ENCODE results near the gene ABCA1.
A peak's percentile ranks its signal among the peaks of the same experiment; 100 is the strongest.

ABCA1 gene

DNA sequence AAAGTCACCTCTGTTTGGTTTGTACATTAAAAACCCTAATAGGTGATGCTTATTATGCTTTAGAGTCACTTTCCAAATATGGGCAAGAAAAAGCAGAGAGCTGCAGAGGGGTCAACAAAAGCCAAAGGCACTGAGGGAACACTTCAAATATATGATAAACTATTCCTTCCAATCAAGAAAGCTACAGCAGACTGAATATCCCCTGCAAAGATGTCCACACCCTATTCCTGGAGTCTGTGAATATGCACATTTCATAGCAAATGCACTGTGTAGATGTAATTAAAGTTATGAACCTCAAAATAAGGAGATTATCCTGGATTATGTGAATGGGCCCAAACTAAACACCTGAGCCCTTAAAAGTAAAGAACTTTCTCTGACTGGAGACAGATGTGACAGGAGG, 74.3 kb downstream of the ABCA1 start:
- H3K36me3 Mint-ChIP-seq (ENCODE audit: insufficient read depth), result peaks cover 16% of the 10 kb centered on the region
- no peaks in the 10 kb centered on the region for H3K4me1 Mint-ChIP-seq (ENCODE audit: low read depth in 2 of 2)
- ATAC-seq (replicated peaks) (no peak), DNase-seq (no peak)
- no peaks in the 10 kb centered on the region for H3K9me3 Mint-ChIP-seq
- H3K27ac Mint-ChIP-seq, result no peak overlapping the region
- H3K27me3 Mint-ChIP-seq, result peaks cover 0 to 20% of the 10 kb centered on the region in 2 donors
- no peak overlapping the region for H3K4me3 Mint-ChIP-seq

- no peaks in the 10 kb centered on the region for H3K9me3 Mint-ChIP-seq
- peaks cover 0 to 20% of the 10 kb centered on the region in 2 donors for H3K27me3 Mint-ChIP-seq
- ATAC-seq (replicated peaks), result no peak
Measured at GRCh38 chr9:104853159-104853558, 74.8 kb downstream of the ABCA1 start.

DNA sequence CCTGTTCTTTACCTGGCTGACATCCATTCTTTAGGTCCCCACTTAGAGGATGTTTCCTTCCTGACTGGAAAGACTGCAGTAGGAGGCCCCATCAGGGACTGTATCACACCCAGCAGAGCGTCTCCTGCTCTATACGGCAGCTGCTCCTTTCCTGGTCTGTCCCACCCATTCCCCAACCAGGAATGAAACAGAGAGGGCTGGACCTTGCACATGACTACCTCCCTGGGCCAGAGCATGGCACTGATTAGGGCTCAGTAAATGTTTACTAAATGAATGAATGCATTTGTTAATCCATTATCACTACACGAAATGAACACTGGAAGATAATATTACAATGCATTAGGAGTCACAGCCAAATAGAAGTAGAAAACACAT, 76.4 kb downstream of the ABCA1 start:
- peaks cover 9% of the 10 kb centered on the region for H3K36me3 Mint-ChIP-seq (ENCODE audit: insufficient read depth)
- no peaks in the 10 kb centered on the region for H3K4me1 Mint-ChIP-seq (ENCODE audit: low read depth in 2 of 2)
- ATAC-seq (replicated peaks) (no peak), DNase-seq (no peak)
- no peak overlapping the region for H3K4me3 Mint-ChIP-seq
- no peak overlapping the region for H3K27ac Mint-ChIP-seq
- H3K9me3 Mint-ChIP-seq, result no peaks in the 10 kb centered on the region
- H3K27me3 Mint-ChIP-seq, result peaks cover 0 to 26% of the 10 kb centered on the region in 2 donors

More at GRCh38 chr9:104853159-104853558, 74.8 kb downstream of the ABCA1 start:
- Mint-ChIP-seq H3K36me3 (ENCODE audit: insufficient read depth) (peaks cover 16% of the 10 kb centered on the region), H3K27ac (no peak overlapping the region), H3K4me1 (ENCODE audit: low read depth in 2 of 2) (no peaks in the 10 kb centered on the region), H3K4me3 (no peak overlapping the region)
- no peak for DNase-seq

DNA sequence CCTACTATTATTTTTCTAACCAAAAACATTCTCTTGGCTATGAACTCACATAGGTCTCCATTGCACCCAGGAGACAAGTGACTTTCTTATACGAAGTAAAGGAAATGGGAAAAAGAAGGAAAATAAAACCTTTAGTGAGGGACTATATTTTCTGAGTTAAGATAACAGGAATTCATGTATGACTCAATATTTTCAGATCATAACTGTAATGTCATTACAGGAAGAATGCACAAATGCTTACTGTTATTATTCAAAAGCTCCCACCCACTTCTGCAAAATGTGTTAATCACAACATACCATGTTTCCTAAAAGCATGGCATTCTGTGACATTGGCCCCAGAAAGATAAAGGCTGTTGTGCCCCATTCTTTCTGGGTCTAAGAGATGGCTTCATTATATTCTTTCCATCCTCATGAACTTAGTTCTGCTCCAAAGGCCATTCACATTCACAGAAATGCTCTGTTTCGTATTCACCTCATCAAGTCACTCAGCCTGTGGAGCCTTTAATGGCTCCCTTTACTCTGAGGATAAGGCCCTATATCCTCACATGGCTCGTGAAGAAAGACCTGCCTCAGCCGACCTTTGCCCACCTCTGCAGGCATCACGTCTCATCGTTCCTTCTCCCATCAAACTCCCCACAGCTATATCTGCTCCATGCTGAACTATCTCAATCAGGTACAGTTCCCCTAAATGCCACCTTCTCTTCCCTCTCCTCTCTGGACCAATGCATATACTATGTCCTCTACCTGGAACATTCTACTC, 77.0 kb downstream of the ABCA1 start:
- no peaks in the 10 kb centered on the region for H3K9me3 Mint-ChIP-seq
- H3K36me3 Mint-ChIP-seq (ENCODE audit: insufficient read depth), result peaks cover 9% of the 10 kb centered on the region
- H3K4me1 Mint-ChIP-seq (ENCODE audit: low read depth in 2 of 2), result no peaks in the 10 kb centered on the region
- H3K4me3 Mint-ChIP-seq, result no peak overlapping the region
- ATAC-seq (replicated peaks), result no peak
- no peak overlapping the region for H3K27ac Mint-ChIP-seq
- no peak for DNase-seq
- peaks cover 0 to 26% of the 10 kb centered on the region in 2 donors for H3K27me3 Mint-ChIP-seq

- H3K27me3 Mint-ChIP-seq, result peaks cover 0 to 20% of the 10 kb centered on the region in 2 donors
- DNase-seq (no peak), ATAC-seq (replicated peaks) (no peak)
- H3K36me3 Mint-ChIP-seq (ENCODE audit: insufficient read depth), result peaks cover 7% of the 10 kb centered on the region
- no peak overlapping the region for H3K27ac Mint-ChIP-seq
- H3K4me3 Mint-ChIP-seq, result no peak overlapping the region
- H3K9me3 Mint-ChIP-seq, result no peaks in the 10 kb centered on the region
- no peaks in the 10 kb centered on the region for H3K4me1 Mint-ChIP-seq (ENCODE audit: low read depth in 2 of 2)
Measured at GRCh38 chr9:104849023-104849422, 78.9 kb downstream of the ABCA1 start.

- Mint-ChIP-seq H3K9me3 (no peaks in the 10 kb centered on the region), H3K27me3 (peaks cover 0 to 26% of the 10 kb centered on the region in 2 donors), H3K36me3 (ENCODE audit: insufficient read depth) (peaks cover 3% of the 10 kb centered on the region), H3K4me3 (no peak overlapping the region), H3K4me1 (ENCODE audit: low read depth in 2 of 2) (no peaks in the 10 kb centered on the region), H3K27ac (no peak overlapping the region)
- ATAC-seq (replicated peaks) (no peak), DNase-seq (no peak)
Measured at GRCh38 chr9:104844710-104845109, 83.2 kb downstream of the ABCA1 start.

DNA sequence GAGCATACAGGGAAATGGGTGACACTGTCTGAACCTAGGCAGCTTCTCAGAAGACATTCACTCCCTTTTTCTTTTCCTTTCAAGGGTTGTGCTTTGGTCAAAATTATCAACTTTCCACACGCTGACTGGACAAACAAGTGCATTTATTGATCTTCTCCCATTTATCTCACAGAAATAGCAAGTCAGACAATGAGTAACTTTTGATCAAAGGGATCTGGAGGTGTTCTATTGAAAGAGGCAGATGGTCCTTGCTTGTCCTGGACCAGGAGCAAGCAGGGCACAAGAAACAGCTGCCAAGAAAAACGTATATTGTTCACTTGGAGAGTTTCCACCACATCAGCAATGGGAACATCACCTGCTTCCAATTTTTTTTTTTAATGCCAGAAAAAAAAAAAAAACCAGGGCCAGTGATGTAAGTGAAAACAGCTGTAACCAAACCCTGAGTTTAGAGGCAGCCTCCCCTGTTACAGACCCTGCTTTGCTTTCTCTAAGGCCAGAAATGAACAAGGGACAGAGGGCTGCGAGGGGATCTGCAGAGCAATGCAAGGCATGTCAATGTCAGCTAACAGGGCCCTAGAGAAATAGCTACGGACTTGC, 84.2 kb downstream of the ABCA1 start:
- Mint-ChIP-seq H3K4me3 (no peak overlapping the region), H3K4me1 (ENCODE audit: low read depth in 2 of 2) (no peaks in the 10 kb centered on the region), H3K9me3 (no peaks in the 10 kb centered on the region), H3K27ac (no peak overlapping the region), H3K27me3 (peaks cover 0 to 26% of the 10 kb centered on the region in 2 donors), H3K36me3 (ENCODE audit: insufficient read depth) (peaks cover 3% of the 10 kb centered on the region)
- ATAC-seq (replicated peaks) (no peak), DNase-seq (no peak)

DNA sequence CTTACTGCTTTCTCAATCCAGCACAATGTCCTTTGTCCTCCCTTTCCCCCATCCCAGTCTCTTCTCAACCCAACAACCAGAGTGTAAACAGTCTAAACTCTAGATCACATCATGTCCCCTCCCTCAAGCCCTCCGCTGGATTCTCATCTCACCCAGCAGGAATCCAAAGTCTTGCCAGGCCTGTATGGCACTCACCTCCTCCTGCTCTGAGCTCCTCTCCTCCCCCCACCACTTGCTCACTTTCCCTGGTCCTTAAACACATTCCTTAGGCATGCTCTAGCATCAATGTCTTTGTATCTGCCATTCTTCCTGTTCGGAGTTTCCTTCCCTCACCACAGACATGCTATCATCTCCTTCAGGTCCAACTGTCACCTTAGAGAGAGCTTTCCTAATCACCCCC, 85.3 kb downstream of the ABCA1 start:
- ATAC-seq (replicated peaks), result no peak
- no peak for DNase-seq
- Mint-ChIP-seq H3K9me3 (no peaks in the 10 kb centered on the region), H3K27ac (no peak overlapping the region), H3K4me3 (no peak overlapping the region), H3K36me3 (ENCODE audit: insufficient read depth) (peaks cover 12% of the 10 kb centered on the region), H3K27me3 (peaks cover 0 to 25% of the 10 kb centered on the region in 2 donors), H3K4me1 (ENCODE audit: low read depth in 2 of 2) (no peaks in the 10 kb centered on the region)

GRCh38 chr9:104841601-104842141, 86.3 kb downstream of the ABCA1 start:
- no peak for ATAC-seq (replicated peaks)

DNA sequence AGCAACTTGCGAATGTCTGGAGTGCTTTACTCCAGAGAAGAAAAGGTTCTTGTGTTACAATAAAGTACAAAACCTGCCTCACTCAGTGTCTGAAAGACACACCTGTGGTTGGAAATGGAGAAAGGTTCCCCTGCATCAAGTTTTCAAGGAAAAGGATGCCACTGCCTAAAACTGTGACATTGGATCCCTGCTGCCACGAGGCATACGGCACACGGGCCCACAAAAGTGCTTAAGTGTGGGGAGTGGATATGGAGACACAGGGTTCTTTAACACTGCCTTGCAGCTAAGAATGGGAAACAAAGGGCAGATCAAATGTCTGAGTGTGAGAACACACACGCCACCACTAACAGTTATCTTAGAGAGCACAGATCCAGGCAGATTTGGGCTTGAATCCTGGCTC, 89.0 kb downstream of the ABCA1 start:
- H3K9me3 Mint-ChIP-seq, result no peaks in the 10 kb centered on the region

More at GRCh38 chr9:104841601-104842141, 86.3 kb downstream of the ABCA1 start:
- Mint-ChIP-seq H3K4me3 (no peak overlapping the region), H3K36me3 (ENCODE audit: insufficient read depth) (peaks cover 18% of the 10 kb centered on the region), H3K27ac (no peak overlapping the region), H3K9me3 (no peaks in the 10 kb centered on the region), H3K4me1 (ENCODE audit: low read depth in 2 of 2) (no peaks in the 10 kb centered on the region), H3K27me3 (peaks cover 0 to 30% of the 10 kb centered on the region in 2 donors)
- no peak for DNase-seq

GRCh38 chr9:104836767-104837166, 91.2 kb downstream of the ABCA1 start:
- Mint-ChIP-seq H3K27ac (peak overlapping the region in 1 of 2 donors; percentile 38), H3K36me3 (ENCODE audit: insufficient read depth) (peaks cover 25% of the 10 kb centered on the region), H3K27me3 (peaks cover 0 to 22% of the 10 kb centered on the region in 2 donors), H3K9me3 (no peaks in the 10 kb centered on the region), H3K4me3 (no peak overlapping the region), H3K4me1 (ENCODE audit: low read depth in 2 of 2) (no peaks in the 10 kb centered on the region)
- ATAC-seq (replicated peaks) (no peak), DNase-seq (no peak)

More for the DNA sequence above, 89.0 kb downstream of the ABCA1 start:
- H3K27me3 Mint-ChIP-seq, result peaks cover 0 to 37% of the 10 kb centered on the region in 2 donors
- peaks cover 25% of the 10 kb centered on the region for H3K36me3 Mint-ChIP-seq (ENCODE audit: insufficient read depth)
- ATAC-seq (replicated peaks) (no peak), DNase-seq (no peak)
- no peak overlapping the region for H3K27ac Mint-ChIP-seq
- no peak overlapping the region for H3K4me3 Mint-ChIP-seq
- H3K4me1 Mint-ChIP-seq (ENCODE audit: low read depth in 2 of 2), result no peaks in the 10 kb centered on the region

DNA sequence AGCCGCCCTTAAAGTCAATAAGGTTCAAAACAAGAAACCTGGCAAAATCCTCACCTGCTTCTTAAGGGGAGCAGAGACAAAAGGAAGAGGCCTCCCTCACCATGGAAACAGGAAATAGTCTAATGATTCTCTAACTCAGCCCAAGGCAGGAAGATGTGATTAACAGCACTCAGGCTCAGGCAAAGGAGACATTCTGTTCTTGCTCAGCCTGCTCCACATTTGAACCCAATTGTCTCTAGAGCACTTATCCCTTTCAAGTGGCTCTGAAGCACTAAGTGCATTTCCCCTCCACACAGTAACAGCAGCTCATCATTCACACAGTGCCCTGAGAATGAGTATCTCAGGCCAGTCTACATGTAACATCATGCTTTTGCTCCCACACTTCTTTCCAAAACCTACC, 91.7 kb downstream of the ABCA1 start:
- no peak overlapping the region for H3K27ac Mint-ChIP-seq
- H3K4me3 Mint-ChIP-seq, result no peak overlapping the region
- H3K9me3 Mint-ChIP-seq, result no peaks in the 10 kb centered on the region
- no peak for ATAC-seq (replicated peaks)
- no peaks in the 10 kb centered on the region for H3K4me1 Mint-ChIP-seq (ENCODE audit: low read depth in 2 of 2)
- no peak for DNase-seq
- peaks cover 31% of the 10 kb centered on the region for H3K36me3 Mint-ChIP-seq (ENCODE audit: insufficient read depth)
- peaks cover 0 to 22% of the 10 kb centered on the region in 2 donors for H3K27me3 Mint-ChIP-seq

DNA sequence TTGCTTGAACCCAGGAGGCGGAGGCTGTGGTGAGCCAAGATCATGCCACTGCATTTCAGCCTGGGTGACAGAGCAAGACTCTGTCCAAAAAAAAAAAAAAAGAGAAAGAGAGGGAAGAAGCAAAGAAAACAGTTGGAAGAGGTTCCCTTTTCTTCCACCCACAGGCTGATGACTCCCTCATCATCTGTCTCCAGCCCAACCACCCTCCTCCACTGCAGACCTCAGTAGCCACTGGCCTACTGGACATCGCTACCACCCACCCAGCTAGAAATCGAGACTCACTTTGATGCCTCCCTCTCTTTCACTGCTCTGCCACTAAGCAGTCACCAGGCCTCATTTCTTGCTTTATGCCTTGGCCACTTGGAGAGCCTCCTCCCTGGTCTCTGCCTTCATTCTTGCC, 92.8 kb downstream of the ABCA1 start:
- Mint-ChIP-seq H3K4me3 (no peak overlapping the region), H3K4me1 (ENCODE audit: low read depth in 2 of 2) (no peaks in the 10 kb centered on the region), H3K9me3 (no peaks in the 10 kb centered on the region), H3K27me3 (peaks cover 0 to 19% of the 10 kb centered on the region in 2 donors), H3K36me3 (ENCODE audit: insufficient read depth) (peaks cover 36% of the 10 kb centered on the region), H3K27ac (no peak overlapping the region)
- no peak for ATAC-seq (replicated peaks)
- DNase-seq, result no peak

DNA sequence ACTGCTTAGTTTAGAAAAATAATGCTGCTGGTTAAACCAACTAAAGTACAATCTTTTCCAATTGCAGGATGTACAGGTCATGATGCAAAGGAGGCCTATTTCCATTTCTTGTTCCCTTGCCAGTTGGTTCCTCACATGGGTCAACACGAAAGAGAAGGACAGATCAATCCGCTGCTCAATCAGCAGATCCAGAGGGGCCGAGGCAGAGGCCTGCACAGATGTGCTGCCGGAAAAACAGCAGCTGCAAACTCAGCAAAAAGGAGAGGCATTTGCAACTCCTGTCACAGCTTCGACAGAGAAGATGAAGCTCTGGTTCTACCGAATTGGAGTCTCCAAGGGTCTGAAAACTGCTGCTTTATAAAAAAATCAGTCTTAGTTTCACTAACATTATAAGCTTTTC, 94.3 kb downstream of the ABCA1 start:
- Mint-ChIP-seq H3K36me3 (ENCODE audit: insufficient read depth) (peaks cover 40% of the 10 kb centered on the region), H3K9me3 (no peaks in the 10 kb centered on the region), H3K27me3 (peaks cover 0 to 17% of the 10 kb centered on the region in 2 donors), H3K27ac (no peak overlapping the region), H3K4me1 (ENCODE audit: low read depth in 2 of 2) (no peaks in the 10 kb centered on the region), H3K4me3 (no peak overlapping the region)
- ATAC-seq (replicated peaks) (no peak), DNase-seq (no peak)
